Upper lobe of left lung (tissue), 6 donors: Measurements from ENCODE around the gene SH3BP4. TPM values are rescaled to one million over a fixed set of nuclear protein-coding genes. Genes with fewer than 3 reads are reported as not detected.

Experiments
- ATAC-seq, 2 donors: fragments of 200-7000 bp; cut with Tn5 transposase; one replicate each; pipeline ENCODE4 v1.9.1; 2022; ENCODE audit warnings: mild to moderate bottlenecking in 2 of 2, moderate library complexity in 2 of 2; ENCODE audit not compliant: low FRiP score in 2 of 2
- DNase-seq, 2 donors: peaks; one replicate each; pipeline ENCODE4 v3.0.0-alpha.2; 2019 to 2020
- H3K27ac ChIP-seq, 4 donors: fragments of 200-600 bp; sonication (generic); one replicate each; pipeline ENCODE4 v1.5.1; 2016 to 2019
- H3K27me3 ChIP-seq, 4 donors: fragments of 200-600 bp; sonication (generic); one replicate each; pipeline ENCODE4 v1.5.1; 2017 to 2019
- H3K36me3 ChIP-seq, 4 donors: fragments of 200-600 bp; sonication (generic); one replicate each; pipeline ENCODE4 v1.5.1; 2016 to 2019
- H3K4me1 ChIP-seq, 4 donors: fragments of 200-600 bp; sonication (generic); one replicate each; pipeline ENCODE4 v1.5.1; 2018 to 2019
- H3K4me3 ChIP-seq, 4 donors: fragments of 200-600 bp; sonication (generic); one replicate each; pipeline ENCODE4 v1.5.1; 2017 to 2019; ENCODE audit warnings: mild to moderate bottlenecking in 2 of 4, moderate library complexity in 1 of 4
- H3K9me3 ChIP-seq, 4 donors: fragments of 200-600 bp; sonication (generic); one replicate each; pipeline ENCODE4 v1.5.1; 2018 to 2019
- CTCF ChIP-seq, 6 experiments: fragments of 450-650 bp in 4 of 6; fragments of 200-600 bp in 2 of 6; sonication (generic) in 2 of 6; IDR thresholded peaks; one replicate each; pipeline ENCODE4 v1.5.1; 2016 to 2019; ENCODE audit warnings: antibody characterized with exemption in 6 of 6
- EP300 ChIP-seq, 4 donors: sonication (generic); formaldehyde crosslinking; IDR thresholded peaks; one replicate each; pipeline ENCODE4 v1.5.1; 2017; ENCODE audit warnings: antibody characterized with exemption in 4 of 4, control low read depth in 2 of 4
- POLR2A ChIP-seq, 4 donors: fragments of 450-650 bp; IDR thresholded peaks; one replicate each; pipeline ENCODE4 v1.5.1; 2016 to 2017; ENCODE audit warnings: antibody characterized with exemption in 4 of 4, mild to moderate bottlenecking in 2 of 4
- POLR2AphosphoS5 ChIP-seq, 2 donors: sonication (generic); formaldehyde crosslinking; IDR thresholded peaks; one replicate each; pipeline ENCODE4 v1.5.1; 2017; ENCODE audit warnings: antibody characterized with exemption in 2 of 2
- WGBS, 2 donors: methylation state at CpG; one replicate each; pipeline ENCODE4 v1.1.5; 2017 to 2018; 5-methylcytosine and 5-hydroxymethylcytosine counted together
- total RNA-seq, 6 donors: library from RNA; depleted of rRNA in 4 of 6; stranded (reverse); fragments of >200 nt in 4 of 6; gene quantifications; one replicate each; pipeline versions ENCODE4 v1.1.0 to v1.2.1, GENCODE V29; 2016 to 2021
- donor health status: DM: no; HTN: no; CAD: no; lungs with moderate emphysema.
- donor health status: DM: no; HTN: yes; CAD: no; lungs with severe emphysema.

SH3BP4 gene
- total RNA-seq, 6 donors from 2014 or later, result 27.3 to 57.3 (median 33.4) TPM

- no peaks in the 10 kb centered on the region for H3K27me3 ChIP-seq
- 60% methylated on average over 6 of the region's 6 CpGs for whole genome bisulfite sequencing, 2 donors
- ATAC-seq (no peak), DNase-seq (no peak)
- TF ChIP-seq EP300 (IDR thresholded peaks at IDR 0.05) (no peak), POLR2AphosphoS5 (IDR thresholded peaks at IDR 0.05) (no peak), POLR2A (IDR thresholded peaks at IDR 0.05) (no peak), CTCF (IDR thresholded peaks at IDR 0.05) (no peak)
- no peak overlapping the region for H3K4me3 ChIP-seq
- H3K9me3 ChIP-seq, result no peaks in the 10 kb centered on the region
- H3K4me1 ChIP-seq, result no peaks in the 10 kb centered on the region
- no peaks in the 10 kb centered on the region for H3K36me3 ChIP-seq
- no peak overlapping the region for H3K27ac ChIP-seq
These were observed 34.4 kb upstream of the SH3BP4 start for GRCh38 chr2:234917211-234917975.

- TF ChIP-seq EP300 (IDR thresholded peaks at IDR 0.05) (no peak), POLR2A (IDR thresholded peaks at IDR 0.05) (no peak), CTCF (IDR thresholded peaks at IDR 0.05) (no peak), POLR2AphosphoS5 (IDR thresholded peaks at IDR 0.05) (no peak)
- Histone ChIP-seq H3K4me1 (no peaks in the 10 kb centered on the region), H3K4me3 (no peak overlapping the region), H3K27me3 (no peaks in the 10 kb centered on the region), H3K27ac (no peak overlapping the region), H3K36me3 (no peaks in the 10 kb centered on the region), H3K9me3 (no peaks in the 10 kb centered on the region)
- DNase-seq (no peak), ATAC-seq (no peak)
- WGBS, 2 donors, result 93 to 95% methylated on average over 3 of the region's 3 CpGs
These were observed 32.1 kb upstream of the SH3BP4 start for GRCh38 chr2:234919711-234920110.

- DNase-seq, result no peak
- no peak overlapping the region for H3K4me3 ChIP-seq
- ATAC-seq, result no peak
- WGBS, 2 donors, result 93 to 97% methylated on average over 2 of the region's 2 CpGs
- TF ChIP-seq CTCF (IDR thresholded peaks at IDR 0.05) (no peak), EP300 (IDR thresholded peaks at IDR 0.05) (no peak), POLR2A (IDR thresholded peaks at IDR 0.05) (no peak), POLR2AphosphoS5 (IDR thresholded peaks at IDR 0.05) (no peak)
- H3K9me3 ChIP-seq, result no peaks in the 10 kb centered on the region
- no peaks in the 10 kb centered on the region for H3K27me3 ChIP-seq
- no peaks in the 10 kb centered on the region for H3K4me1 ChIP-seq
- H3K27ac ChIP-seq, result no peak overlapping the region
- H3K36me3 ChIP-seq, result no peaks in the 10 kb centered on the region
These were observed 31.0 kb upstream of the SH3BP4 start for GRCh38 chr2:234920836-234921235.

GRCh38 chr2:234929002-234929401, 22.8 kb upstream of the SH3BP4 start:
- no peaks in the 10 kb centered on the region for H3K36me3 ChIP-seq
- H3K4me3 ChIP-seq, result no peak overlapping the region
- H3K9me3 ChIP-seq, result no peaks in the 10 kb centered on the region
- ATAC-seq, result no peak
- no peaks in the 10 kb centered on the region for H3K27me3 ChIP-seq
- DNase-seq, result peak in 1 of 2 donors; percentile 29
- TF ChIP-seq EP300 (IDR thresholded peaks at IDR 0.05) (no peak), POLR2AphosphoS5 (IDR thresholded peaks at IDR 0.05) (no peak), POLR2A (IDR thresholded peaks at IDR 0.05) (no peak), CTCF (IDR thresholded peaks at IDR 0.05) (no peak)
- H3K4me1 ChIP-seq, result no peaks in the 10 kb centered on the region
- H3K27ac ChIP-seq, result no peak overlapping the region
- 90 to 93% methylated on average over 8 to 11 of the region's 11 CpGs for WGBS, 2 donors

- ATAC-seq (no peak), DNase-seq (no peak)
- Histone ChIP-seq H3K36me3 (no peaks in the 10 kb centered on the region), H3K27ac (no peak overlapping the region), H3K4me1 (no peaks in the 10 kb centered on the region), H3K9me3 (no peaks in the 10 kb centered on the region), H3K27me3 (no peaks in the 10 kb centered on the region), H3K4me3 (no peak overlapping the region)
- TF ChIP-seq EP300 (IDR thresholded peaks at IDR 0.05) (no peak), CTCF (IDR thresholded peaks at IDR 0.05) (no peak), POLR2AphosphoS5 (IDR thresholded peaks at IDR 0.05) (no peak), POLR2A (IDR thresholded peaks at IDR 0.05) (no peak)
- WGBS, 2 donors, result 54 to 76% methylated on average over 4 of the region's 4 CpGs
These were observed 21.4 kb upstream of the SH3BP4 start for GRCh38 chr2:234930397-234930796.
